Measurements from ENCODE around the gene NDUFA6.
A peak's percentile ranks its signal among the peaks of the same experiment; 100 is the strongest.

NDUFA6 gene

GRCh38 chr22:42070517-42071422, 19.8 kb downstream of the NDUFA6 start, which contains the start of gene NAGA:
Gene NAGA, minus strand, starts transcription at chr22:42070812. Its CDS starts 515 bp downstream, at chr22:42070297.
- peak; percentile 87 for DNase-seq (ENCODE audit: low read depth, low spot score)

- no peak for DNase-seq (ENCODE audit: low read depth, low spot score)
These were observed 20.6 kb downstream of the NDUFA6 start for GRCh38 chr22:42069801-42070516.

GRCh38 chr22:42068291-42068690, 22.3 kb downstream of the NDUFA6 start:
- no peak for DNase-seq (ENCODE audit: low read depth, low spot score)

- no peak for DNase-seq (ENCODE audit: low read depth, low spot score)
These were observed 22.8 kb downstream of the NDUFA6 start for GRCh38 chr22:42067671-42068251.

- no peak for DNase-seq (ENCODE audit: low read depth, low spot score)
These were observed 23.6 kb downstream of the NDUFA6 start for GRCh38 chr22:42066937-42067336.

- no peak for DNase-seq (ENCODE audit: low read depth, low spot score)
These were observed 24.3 kb downstream of the NDUFA6 start for GRCh38 chr22:42066126-42066761.

GRCh38 chr22:42065438-42066125, 25.0 kb downstream of the NDUFA6 start:
- DNase-seq (ENCODE audit: low read depth, low spot score): no peak

GRCh38 chr22:42064629-42065028, 25.9 kb downstream of the NDUFA6 start:
- no peak for DNase-seq (ENCODE audit: low read depth, low spot score)

GRCh38 chr22:42062506-42063170, 27.9 kb downstream of the NDUFA6 start:
- DNase-seq (ENCODE audit: low read depth, low spot score): no peak

- DNase-seq (ENCODE audit: low read depth, low spot score): no peak
These were observed 29.5 kb downstream of the NDUFA6 start for GRCh38 chr22:42061041-42061440.

- no peak for DNase-seq (ENCODE audit: low read depth, low spot score)
These were observed 30.1 kb downstream of the NDUFA6 start for GRCh38 chr22:42060489-42060888.

- no peak for DNase-seq (ENCODE audit: low read depth, low spot score)
These were observed 33.6 kb downstream of the NDUFA6 start for GRCh38 chr22:42056757-42057511.

- DNase-seq (ENCODE audit: low read depth, low spot score): no peak
These were observed 37.8 kb downstream of the NDUFA6 start for GRCh38 chr22:42052765-42053164.

GRCh38 chr22:42050641-42051180, 39.9 kb downstream of the NDUFA6 start:
- no peak for DNase-seq (ENCODE audit: low read depth, low spot score)

- DNase-seq (ENCODE audit: low read depth, low spot score): no peak
These were observed 48.8 kb downstream of the NDUFA6 start for GRCh38 chr22:42041784-42042183.

- DNase-seq (ENCODE audit: low read depth, low spot score): no peak
These were observed 51.3 kb downstream of the NDUFA6 start for GRCh38 chr22:42039271-42039670.
